HCEC 1CT (cell line): ENCODE measurements around the gene GCSAM.

Source experiments
- DNase-seq: peaks from one replicate; pipeline ENCODE4 v3.0.0-alpha.2; 2017

GCSAM gene, protein sequence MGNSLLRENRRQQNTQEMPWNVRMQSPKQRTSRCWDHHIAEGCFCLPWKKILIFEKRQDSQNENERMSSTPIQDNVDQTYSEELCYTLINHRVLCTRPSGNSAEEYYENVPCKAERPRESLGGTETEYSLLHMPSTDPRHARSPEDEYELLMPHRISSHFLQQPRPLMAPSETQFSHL

DNA sequence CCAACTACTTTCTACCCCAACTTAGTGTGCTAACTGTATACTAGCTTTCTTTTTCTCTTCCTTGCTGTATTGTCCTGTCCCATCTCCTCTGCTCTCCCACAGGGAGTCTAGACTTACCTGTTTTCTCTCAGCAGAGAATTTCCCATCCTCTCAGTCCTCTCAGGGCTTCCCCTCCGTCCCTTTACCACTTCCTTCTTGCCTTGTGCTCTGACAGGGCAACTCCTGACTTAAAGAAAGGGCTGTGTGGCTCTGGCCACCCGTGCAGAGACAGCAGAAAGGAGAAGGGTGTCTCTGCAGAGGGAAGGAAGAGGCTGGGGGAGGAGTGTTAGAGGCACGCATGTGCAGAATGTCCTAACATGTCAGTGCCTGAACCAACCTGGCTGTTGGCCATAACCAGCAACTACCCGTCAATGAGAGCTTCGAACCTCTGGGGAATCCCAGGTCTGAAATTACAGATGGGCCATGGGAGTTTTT lies at the start of gene GCSAM:
Gene GCSAM (minus strand): TSS at position 274 of the 474 bp plus-strand sequence. CDS start 128 bp downstream, at position 146.
- no peak for DNase-seq

DNA sequence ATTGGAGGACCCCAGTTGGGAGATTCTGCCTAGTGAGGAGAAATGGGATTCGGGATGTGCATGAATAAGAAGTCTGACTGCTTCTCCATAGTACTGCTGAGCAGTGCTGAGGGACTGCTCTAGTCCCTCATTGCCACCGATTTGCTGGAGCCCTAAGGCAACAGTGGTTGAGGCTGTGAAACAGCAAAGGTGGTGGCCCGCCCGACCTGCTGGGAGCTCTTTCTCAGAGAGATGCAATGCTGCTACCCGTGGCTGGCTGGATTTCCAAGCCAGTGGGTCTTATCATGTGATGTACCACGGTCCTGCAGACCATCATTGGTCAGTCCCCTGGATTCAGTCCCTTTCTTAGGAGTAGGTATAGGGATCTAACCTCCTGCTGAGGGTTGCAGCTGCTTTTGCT lies 42.6 kb upstream of the GCSAM start:
- DNase-seq: no peak

DNA sequence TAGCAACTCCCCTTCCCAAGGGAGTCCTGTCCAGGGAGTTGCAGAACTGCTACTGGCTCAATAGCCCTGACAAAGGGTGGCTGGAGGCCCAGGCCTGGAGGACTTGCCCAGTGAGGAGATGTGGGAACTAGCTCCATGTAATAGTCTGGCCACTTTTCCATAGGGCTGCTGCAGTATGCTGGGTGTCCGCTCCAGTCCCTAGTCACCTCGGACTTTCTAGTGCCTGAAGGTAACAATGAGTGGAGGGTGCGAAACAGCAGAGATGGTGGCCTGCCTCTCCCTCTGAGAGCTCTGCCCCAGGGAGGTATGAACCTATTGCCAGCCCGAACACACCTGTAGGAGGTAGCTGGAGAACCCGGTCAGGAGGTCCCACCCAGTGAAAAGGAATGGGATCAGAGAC lies 42.0 kb upstream of the GCSAM start:
- DNase-seq: no peak

DNA sequence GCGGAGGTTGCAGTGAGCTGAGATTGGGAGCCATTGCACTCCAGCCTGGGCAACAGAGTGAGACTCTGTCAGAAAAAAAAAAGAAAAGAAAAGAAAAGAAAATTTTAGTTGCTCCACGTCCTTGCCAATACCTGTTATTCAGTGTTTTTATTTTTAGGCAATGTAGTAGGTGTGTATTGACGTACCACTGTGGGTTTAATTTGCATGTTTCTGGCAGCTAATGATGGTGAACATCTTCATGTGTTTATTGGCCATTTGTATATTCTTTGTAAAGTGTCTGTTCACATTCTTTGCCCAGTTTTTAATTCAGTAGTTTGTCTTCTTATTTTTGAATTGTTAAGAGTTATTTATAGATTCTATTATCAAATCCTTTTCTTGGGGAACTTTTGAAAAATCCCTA lies 38.1 kb upstream of the GCSAM start:
- no peak for DNase-seq

DNA sequence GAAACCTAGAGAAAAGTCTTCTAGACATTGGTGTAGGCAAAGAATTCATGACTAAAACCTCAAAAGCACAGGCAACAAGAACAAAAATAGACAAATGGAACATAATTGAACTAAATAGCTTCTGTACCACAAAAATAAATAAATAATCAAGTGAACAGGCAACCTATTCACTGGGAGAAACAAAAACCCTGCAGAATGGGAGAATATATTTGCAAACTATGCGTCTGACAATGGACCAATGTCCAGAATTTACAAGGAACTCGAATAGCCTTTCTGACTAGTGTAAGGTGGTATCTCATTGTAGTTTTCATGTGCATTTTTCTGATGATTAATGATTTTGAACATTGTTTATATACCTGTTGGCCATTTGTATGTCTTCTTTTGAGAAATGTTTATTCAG lies 37.0 kb upstream of the GCSAM start:
- no peak for DNase-seq

DNA sequence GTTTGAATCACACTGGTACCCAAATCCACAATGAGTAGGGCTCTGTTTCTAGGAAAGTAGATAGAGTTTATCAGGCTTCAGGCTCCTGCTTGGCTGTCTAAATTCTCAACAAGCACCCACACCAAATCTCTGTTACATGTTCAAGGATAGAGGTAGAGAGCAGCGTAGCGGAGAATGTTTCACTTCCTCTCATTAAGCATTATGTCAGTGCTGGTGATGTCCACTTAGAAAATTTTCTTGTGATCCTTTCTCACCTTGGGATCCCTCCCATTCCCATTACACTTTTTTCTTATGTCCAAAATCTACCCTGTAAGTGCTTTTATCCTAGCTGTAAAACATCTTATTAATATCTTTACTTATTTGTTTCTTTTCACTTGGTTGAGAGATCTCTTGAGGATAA lies 34.7 kb upstream of the GCSAM start:
- no peak for DNase-seq

DNA sequence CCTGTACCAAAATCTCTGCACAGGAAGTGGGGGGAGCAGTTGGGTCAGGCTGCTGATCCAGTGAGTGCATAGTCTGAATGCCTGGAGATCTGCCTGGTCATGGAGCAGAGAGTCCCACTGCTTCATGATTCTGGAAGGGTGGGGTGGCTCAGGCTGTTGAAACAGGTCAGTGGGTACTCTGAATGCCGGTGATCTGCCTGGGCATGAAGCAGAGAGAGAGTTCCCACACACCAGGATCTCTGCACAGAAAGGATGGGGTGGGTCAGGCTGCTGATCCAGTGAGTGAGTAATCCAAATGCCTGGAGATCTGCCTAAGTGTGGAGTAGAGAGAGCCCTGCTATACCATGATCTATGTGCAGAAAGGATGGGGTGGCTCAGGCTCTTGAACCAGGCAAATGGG lies 16.1 kb upstream of the GCSAM start:
- no peak for DNase-seq

DNA sequence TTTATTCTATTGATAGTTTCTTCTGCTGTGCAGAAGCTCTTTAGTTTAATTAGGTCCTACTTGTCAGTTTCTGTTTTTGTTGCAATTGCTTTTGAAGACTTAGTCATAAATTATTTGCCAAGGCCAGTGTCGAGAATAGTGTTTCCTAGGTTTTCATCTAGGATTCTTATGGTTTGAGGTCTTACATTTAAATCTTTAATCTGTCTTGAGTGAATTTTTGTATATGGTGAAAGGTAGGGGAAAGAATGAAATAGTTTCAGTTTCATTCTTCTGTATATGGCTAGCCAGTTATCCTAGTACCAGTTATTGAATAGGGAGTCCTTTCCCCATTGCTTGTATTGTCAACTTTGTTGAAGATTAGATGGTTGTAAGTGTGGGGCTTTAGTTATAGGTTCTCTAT lies 10.6 kb upstream of the GCSAM start:
- DNase-seq: no peak

DNA sequence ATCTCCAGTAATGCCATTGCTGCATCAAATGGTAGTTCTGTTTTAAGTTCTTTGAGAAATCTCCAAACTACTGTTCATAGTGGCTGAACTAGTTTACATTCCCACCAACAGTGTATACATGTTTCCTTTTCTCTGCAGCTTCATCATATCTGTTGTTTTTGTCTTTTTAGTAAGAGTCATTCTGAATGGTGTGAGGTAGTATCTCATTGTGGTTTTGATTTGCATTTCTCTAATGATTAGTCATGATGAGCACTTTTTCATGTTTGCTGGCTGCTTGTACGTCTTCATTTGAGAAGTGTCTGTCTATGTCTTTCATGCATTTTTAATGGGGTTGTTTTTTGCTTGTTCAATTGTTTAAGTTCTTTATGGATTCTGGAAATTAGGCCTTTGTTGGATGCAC lies 10.2 kb upstream of the GCSAM start:
- DNase-seq: peak; percentile 45

DNA sequence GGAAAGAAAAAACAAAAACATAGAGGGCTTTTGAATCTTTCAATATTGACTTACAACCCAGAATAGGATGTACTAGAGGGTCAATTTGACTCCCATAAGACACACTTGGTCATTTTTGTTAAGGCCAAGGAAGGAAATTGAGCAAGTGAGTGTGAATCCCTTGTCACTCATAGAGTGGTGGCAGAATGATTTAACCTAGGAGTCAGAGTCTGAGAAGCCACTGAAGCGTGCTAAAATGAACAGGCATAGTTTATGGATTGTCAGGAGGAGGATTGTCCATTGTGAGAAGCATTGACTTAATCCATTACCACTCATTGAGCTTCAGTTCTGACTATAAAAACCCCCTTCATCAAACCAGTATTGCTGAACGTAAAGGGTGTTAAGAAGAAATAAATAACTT lies 8.2 kb upstream of the GCSAM start:
- DNase-seq: no peak

DNA sequence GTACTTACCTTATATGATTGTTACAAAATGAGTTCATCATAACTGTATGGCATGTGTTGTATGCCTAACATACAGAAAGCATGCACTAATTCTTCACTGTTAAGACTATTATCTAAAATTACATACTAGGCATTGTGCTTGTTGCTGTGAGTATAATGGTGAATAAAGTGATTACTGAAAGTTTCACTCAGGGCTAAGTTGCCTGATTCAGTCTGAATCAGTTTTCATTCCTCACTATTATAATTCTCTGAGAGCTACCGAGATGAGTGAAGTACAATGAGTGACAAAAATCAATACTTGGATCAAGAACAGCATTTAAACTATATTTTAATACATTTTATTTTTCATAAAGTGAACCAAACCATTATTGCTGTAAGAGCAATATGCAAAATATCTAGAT lies 7.5 kb upstream of the GCSAM start:
- no peak for DNase-seq

DNA sequence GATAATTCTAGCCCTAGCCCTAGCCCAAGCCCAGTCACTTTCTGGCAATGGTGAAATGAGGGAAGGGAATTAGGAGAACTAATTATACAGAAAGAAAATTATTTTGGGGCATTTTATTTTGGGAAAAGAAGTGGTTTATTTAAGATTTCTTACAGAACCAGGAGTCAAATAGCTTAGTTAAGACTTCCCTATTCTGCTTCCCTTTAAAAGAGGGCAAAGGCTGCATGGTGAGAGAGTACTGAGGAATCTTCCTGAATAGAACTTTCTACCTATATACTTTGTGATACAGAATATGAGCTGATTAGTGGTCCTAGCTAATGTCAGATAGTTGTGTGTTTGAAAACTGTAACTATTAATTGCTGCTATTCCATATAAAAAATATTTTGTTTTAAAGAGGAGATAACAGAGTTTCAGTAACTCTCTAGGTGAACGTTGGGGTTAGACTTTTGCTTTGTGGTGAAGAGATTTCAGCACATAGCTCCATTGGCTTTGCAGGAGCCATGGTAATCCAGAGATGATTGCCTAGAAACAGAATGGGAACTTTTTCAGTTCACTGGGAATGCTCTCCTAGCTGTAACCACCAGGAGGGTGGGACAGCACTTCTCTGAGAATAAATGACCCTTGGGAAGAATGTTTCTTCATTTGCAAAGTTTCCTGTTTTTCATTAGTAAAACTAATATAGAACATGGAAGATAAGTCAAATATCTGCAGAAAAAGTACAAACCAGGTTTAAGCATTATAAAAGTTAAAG lies 5.3 kb upstream of the GCSAM start:
- DNase-seq: no peak

DNA sequence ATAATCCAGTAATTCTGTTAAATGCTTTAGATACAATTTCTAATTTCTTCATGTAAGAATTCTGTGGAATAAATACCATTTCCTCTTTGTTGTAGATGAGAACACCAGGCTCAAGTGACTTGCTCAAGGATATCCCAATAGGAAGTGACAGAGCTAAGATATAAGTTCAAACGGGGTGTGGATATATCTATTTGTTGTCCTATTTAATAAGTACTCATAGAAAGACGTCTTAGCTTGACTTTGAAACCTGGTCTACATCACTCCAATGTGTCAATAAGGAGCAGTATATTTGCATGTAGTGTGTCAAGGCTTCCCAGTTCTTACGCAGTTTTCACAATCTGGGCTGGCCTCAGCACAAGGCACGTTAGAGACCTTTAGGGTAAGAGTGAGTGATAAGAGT lies 4.7 kb upstream of the GCSAM start:
- DNase-seq: no peak

DNA sequence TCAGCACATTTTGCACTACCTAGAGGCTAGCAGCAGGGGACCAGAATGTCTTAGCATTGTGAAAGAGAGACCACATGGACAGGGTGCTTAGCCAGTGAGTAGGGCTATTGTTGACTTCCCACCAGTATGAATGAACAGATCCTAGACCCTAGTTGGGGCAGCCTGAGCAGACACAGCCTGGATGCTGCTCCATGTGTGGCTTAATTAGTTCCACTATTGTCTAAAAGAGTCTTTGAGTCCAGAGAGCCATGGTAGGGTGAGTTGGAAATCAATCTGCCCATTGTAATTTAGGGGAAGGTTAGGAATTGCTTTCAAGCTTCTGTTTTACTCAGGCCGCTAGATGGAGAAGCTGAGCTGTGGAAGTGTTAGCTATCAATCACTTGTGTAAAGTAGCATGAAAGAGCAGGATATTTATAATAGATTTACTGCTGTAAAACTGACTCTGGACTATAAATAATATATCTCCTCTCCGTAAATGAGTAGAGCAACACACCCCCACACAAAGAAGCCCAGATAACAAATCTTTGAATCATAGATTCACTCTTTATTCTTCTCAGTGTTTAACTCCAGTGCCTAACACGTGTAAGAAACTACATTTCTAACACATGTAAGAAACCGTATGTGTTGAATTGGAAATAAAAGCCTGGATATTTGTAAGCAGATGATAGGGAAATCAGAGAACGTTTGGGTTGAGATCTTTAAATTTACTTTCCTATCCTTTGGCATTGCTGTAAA lies 4.1 kb upstream of the GCSAM start:
- DNase-seq: peak; percentile 39

DNA sequence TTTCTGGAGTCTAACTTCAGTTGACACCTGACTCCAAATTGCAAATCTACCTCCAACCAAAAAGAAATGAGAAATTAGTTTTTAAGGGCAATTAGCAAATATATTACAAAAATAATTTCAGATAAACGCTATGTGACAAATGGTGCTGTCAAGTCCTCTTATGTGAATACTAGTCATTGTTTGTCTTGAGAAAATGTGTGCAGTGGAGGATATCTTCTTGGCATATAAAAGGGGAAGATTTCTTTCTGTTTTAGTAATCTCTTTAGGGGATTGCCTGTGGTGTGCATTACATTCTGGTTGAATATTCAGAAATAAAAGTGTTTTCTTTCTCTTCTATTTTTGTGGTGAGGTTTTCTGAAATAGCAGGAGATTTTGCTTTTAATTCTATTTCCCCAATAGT lies 3.0 kb upstream of the GCSAM start:
- no peak for DNase-seq

DNA sequence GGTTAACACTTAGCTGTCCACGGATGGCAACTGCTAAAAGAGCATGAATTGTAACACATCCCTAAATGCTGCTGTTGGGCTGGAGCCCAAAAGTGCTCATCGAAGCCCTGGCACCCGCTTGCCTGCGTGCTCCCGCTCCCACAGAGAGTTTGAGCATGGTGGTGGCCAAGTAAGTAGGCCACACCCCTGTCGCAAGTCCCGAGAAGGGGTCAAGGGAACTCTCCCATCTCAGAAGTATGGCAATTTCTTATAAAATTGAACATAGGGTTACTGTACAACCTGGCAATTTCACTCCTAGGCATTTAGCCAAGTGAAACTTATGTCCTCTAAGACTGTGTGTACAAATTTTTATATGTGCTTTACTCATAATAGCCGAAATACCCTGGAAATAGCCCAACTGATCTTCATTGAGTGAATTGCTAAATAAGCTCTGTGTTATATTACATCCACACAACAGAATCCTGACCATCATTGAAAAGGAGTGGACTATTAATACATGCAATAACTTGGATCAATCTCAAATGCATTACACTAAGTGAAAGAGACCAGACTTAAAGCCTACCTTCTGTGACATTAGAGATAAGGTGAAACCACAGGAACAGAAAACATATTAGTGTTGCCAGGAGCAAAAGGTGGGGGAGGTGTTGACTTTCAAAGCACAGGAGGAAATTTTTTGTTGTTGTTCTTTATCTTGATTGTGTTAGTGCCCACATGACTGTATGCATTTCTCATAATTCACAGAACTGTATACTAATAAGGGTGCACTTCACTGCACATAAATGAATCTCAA lies 1.5 kb upstream of the GCSAM start:
- no peak for DNase-seq

DNA sequence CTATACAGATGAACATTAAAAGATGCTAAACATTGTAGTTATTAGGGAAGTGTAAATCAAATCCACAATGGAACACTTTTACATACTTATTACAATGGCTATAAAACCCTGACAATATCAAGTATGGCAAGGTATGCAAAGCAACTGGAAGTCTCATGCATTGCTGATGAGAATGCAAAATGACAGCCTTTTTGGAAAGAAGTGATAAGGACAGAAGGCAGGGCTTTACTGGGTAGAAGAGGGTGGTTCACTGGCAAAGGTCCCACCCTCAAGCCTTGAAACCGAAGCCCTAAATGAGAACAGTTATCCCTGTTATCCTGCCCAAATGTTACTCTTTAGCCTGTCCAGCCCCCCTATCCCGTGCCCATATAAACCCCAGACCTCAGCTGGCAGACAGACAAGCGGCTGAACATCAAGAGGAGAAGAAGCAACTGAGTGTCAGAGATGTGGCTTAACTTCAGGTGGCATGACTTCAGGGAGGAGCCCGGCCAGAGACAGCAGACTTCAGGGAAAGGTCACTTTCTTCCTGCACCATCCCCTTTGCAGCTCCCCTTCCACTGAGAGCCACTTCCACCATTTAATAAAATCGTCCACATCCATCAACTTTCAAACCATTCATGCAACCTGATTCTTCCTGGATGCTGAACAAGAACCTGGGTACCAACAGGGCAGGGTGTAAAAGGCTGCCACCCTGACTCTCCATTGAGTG lies 732 bp upstream of the GCSAM start:
- DNase-seq: no peak

DNA sequence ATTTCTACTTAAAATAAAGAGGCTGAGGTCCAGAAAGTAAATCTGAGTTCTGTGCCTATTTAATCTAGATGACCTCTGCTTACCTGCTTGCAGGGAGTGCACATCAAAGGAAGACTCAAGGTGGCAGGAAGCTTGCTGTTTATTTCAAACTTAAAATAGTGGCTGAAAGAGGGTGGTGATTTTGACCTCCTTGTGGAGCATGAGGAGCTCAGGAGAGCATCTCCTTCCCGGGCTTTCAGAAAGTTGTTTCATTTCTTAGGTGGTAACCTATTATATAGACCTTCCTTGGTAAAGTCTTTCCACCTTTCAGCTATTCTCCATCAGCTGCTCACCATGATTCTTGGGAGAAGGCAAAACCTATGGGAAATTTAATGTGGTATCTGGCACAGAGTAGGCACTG lies 494 bp downstream of the GCSAM start:
- no peak for DNase-seq

DNA sequence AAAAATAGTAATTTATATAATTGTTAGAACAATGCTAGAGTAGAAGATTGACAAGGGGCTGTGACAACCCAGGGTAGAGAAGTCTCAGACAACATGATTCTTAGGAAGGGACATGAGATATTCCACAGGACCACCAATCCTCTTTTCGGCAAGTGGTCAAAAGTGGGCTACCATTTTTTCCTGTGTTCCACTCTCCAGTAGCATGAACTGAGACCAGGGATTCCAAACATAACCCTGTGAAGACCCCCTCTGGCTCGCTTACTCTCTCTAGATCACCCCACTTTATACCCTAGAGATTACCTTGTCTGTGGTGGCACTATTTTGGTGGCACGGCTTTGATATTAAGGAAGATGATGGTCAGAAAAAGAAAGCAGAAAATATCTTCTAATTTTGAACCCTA lies 960 bp downstream of the GCSAM start:
- no peak for DNase-seq

DNA sequence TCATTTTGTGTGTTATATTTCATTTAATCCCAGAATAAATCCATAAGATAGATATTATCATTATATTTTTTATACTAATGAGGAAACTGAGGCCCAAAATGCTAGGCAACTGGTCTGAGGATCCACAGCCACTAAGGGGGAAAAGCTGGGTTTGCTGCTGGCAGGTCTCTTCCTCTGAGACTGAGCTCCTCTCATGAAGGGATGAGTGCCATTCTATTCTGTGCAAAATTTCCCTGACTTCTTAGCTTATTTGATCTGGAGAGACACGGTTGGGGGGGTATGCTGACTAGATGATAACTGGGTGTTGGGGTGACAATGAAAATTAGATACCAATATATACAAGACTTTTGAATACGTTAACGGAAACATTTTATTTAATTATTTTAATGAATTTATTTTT lies 1.9 kb downstream of the GCSAM start:
- DNase-seq: no peak

DNA sequence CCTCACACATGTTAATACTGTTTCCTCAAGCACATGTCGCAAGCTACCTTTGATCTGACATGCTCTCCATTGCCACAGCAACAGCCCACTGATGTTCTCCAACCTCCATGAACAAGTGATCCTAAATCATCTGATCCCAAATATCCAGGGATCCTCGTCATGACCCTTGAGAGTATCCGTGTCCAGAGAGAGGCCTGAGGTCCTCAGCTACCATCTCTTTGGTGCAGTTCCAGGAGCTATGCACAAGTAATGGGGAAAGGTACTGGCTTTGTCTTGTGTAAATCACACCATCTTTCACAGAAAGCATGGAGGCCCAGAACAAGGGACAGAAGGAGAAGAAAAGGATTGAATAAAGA lies 2.4 kb downstream of the GCSAM start:
- DNase-seq: no peak

DNA sequence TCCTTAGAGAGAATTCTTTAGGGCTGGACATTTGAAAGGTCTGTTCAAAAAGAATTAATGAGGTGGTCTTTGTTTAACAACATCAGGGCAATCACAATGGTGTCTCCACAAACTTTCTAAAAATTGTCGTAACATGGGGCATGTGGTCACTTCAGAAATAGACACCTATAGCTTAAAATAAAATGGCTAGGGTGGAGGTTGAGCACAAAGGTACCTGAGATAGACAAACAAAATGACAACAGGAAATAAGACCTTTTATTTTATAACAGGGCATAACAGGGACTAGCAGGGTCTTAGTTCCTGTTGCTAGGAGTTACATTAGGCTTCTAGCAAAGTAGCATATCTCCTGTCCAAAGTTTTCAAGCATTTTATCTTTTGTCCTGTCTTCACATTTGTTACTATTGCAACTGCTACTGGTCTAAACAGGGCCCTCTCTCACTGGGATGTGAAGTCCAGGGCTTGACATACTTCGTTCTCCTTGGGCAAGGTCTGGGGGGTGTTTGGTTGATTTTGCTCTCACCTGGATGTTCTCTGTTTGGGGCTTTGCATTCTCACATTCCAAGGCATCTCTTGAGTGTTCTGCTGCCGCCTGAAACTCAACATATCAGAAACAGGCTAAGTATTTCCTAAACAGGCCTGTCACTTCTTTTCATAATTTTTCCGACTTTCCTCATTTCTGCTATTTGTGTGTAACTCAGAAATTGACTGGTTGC lies 3.0 kb downstream of the GCSAM start:
- no peak for DNase-seq
